Immature natural killer cell (primary cell): ENCODE measurements around the gene KCTD2. TPM values are rescaled to one million over a fixed set of nuclear protein-coding genes. Genes with fewer than 3 reads are reported as not detected.

ENCODE experiments used
- DNase-seq, 3 donors: peaks; one replicate each; pipeline ENCODE4 v3.0.0; 2022; ENCODE audit warnings: mixed read lengths in 1 of 3
- H3K27ac Mint-ChIP-seq, 6 donors: one replicate each; pipeline ENCODE4 v1.8.0; 2020; ENCODE audit warnings: mixed read lengths in 6 of 6, mild to moderate bottlenecking in 5 of 6, inconsistent platforms in 4 of 6, moderate library complexity in 3 of 6
- H3K27me3 Mint-ChIP-seq, 3 donors: one replicate each; pipeline ENCODE4 v1.8.0; 2020 to 2021; ENCODE audit warnings: low read depth in 3 of 3, mild to moderate bottlenecking in 3 of 3, mixed read lengths in 3 of 3, moderate library complexity in 3 of 3, inconsistent platforms in 1 of 3
- H3K36me3 Mint-ChIP-seq, 3 donors: one replicate each; pipeline ENCODE4 v1.8.0; 2020; ENCODE audit warnings: mixed read lengths in 3 of 3, inconsistent platforms in 2 of 3, mild to moderate bottlenecking in 2 of 3
- H3K4me1 Mint-ChIP-seq, 2 donors: one replicate each; pipeline ENCODE4 v1.8.0; 2020; ENCODE audit warnings: inconsistent platforms in 2 of 2, mild to moderate bottlenecking in 2 of 2, mixed read lengths in 2 of 2, moderate library complexity in 1 of 2
- H3K4me3 Mint-ChIP-seq, 5 donors: one replicate each; pipeline ENCODE4 v1.8.0; 2020; ENCODE audit warnings: mild to moderate bottlenecking in 5 of 5, mixed read lengths in 5 of 5, inconsistent platforms in 3 of 5, moderate library complexity in 3 of 5
- H3K9me3 Mint-ChIP-seq, 6 donors: one replicate each; pipeline ENCODE4 v1.8.0; 2020; ENCODE audit warnings: mild to moderate bottlenecking in 6 of 6, mixed read lengths in 6 of 6, inconsistent platforms in 4 of 6, moderate library complexity in 3 of 6
- polyA plus RNA-seq, 3 donors: library from polyadenylated mRNA; unstranded; fragments of 300-500 nt; fragmentation: Illumina TruSeq; gene quantifications; one replicate each; pipeline ENCODE4 v1.2.3, GENCODE V29; 2021

The KCTD2 gene
- polyA plus RNA-seq, 3 donors from 2014 or later: 2.3 to 6.0 (median 4.4) TPM

DNA sequence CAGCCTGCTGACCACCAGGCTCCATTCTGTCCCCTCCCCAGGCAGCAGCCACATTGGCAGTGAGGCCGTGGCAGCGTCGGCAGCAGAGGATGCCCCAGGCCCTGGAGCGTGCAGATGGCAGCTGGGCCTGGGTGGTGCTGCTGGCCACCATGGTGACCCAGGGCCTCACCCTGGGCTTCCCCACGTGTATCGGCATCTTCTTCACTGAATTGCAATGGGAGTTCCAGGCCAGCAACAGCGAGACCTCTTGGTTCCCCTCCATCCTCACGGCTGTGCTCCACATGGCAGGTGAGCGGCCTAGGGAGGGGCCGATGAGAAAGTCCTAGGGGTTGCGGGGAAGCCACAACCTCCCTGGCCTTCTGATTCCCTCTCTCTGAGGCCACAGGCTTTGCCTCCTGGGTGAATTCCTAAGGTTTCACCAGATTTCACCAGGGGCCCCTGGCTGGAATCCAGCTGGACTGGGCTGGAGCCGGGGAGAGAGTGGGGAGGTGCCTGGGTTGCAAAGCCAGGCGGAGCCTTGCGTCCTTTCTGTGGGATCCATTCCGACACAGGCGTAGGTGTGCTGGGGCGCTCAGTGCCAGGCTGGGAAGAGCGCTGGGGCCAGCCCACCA, 46.6 kb downstream of the KCTD2 start:
- H3K9me3 Mint-ChIP-seq: no peaks in the 10 kb centered on the region
- peaks cover 0 to 3% (median 3%) of the 10 kb centered on the region in 3 donors for H3K36me3 Mint-ChIP-seq
- H3K27me3 Mint-ChIP-seq: peaks cover 0 to 1% (median 0%) of the 10 kb centered on the region in 3 donors
- no peak overlapping the region for H3K4me3 Mint-ChIP-seq
- no peak for DNase-seq
- H3K27ac Mint-ChIP-seq: no peak overlapping the region
- H3K4me1 Mint-ChIP-seq: no peaks in the 10 kb centered on the region

- DNase-seq: no peak
- Mint-ChIP-seq H3K4me3 (no peak overlapping the region), H3K9me3 (no peaks in the 10 kb centered on the region), H3K27ac (no peak overlapping the region), H3K27me3 (peaks cover 0 to 2% (median 1%) of the 10 kb centered on the region in 3 donors), H3K36me3 (peaks cover 0 to 7% (median 6%) of the 10 kb centered on the region in 3 donors), H3K4me1 (no peaks in the 10 kb centered on the region)
Measured at GRCh38 chr17:75094871-75095399, 47.9 kb downstream of the KCTD2 start.

GRCh38 chr17:75096082-75096625, 49.1 kb downstream of the KCTD2 start:
- peaks cover 0 to 7% (median 6%) of the 10 kb centered on the region in 3 donors for H3K36me3 Mint-ChIP-seq
- no peak overlapping the region for H3K4me3 Mint-ChIP-seq
- H3K27ac Mint-ChIP-seq: no peak overlapping the region
- H3K9me3 Mint-ChIP-seq: no peaks in the 10 kb centered on the region
- peaks cover 0 to 2% (median 0%) of the 10 kb centered on the region in 3 donors for H3K27me3 Mint-ChIP-seq
- no peaks in the 10 kb centered on the region for H3K4me1 Mint-ChIP-seq
- no peak for DNase-seq

- DNase-seq: no peak
- Mint-ChIP-seq H3K27me3 (peaks cover 0 to 2% (median 0%) of the 10 kb centered on the region in 3 donors), H3K9me3 (no peaks in the 10 kb centered on the region), H3K27ac (no peak overlapping the region), H3K36me3 (peaks cover 0 to 7% (median 6%) of the 10 kb centered on the region in 3 donors), H3K4me1 (no peaks in the 10 kb centered on the region), H3K4me3 (no peak overlapping the region)
Measured at GRCh38 chr17:75097865-75098264, 50.8 kb downstream of the KCTD2 start.

DNA sequence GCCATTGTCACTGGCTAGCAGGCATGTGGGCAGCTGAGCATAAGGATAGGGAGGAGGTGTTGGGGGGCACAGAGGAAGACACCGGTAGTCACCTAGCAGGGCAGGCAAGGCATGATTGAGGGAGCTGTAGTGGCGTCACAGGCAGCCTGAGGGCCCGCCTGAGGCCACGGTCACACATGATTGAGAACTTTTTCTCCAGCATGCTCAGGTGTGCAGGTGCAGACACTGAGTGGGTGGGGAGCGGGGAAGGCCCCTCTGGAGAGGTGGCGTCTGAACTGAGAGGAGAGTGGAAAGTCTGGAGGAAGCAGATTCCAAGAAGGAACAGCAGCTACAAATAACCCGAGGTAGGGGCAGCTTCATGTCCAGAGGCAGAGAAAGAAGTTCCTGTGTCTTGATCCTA, 51.8 kb downstream of the KCTD2 start:
- no peaks in the 10 kb centered on the region for H3K9me3 Mint-ChIP-seq
- DNase-seq: no peak
- peak overlapping the region in 1 of 6 donors; percentile 0 for H3K27ac Mint-ChIP-seq
- H3K4me3 Mint-ChIP-seq: no peak overlapping the region
- peaks cover 0 to 2% (median 0%) of the 10 kb centered on the region in 3 donors for H3K27me3 Mint-ChIP-seq
- H3K4me1 Mint-ChIP-seq: no peaks in the 10 kb centered on the region
- peaks cover 0 to 7% (median 6%) of the 10 kb centered on the region in 3 donors for H3K36me3 Mint-ChIP-seq

- H3K4me1 Mint-ChIP-seq: no peaks in the 10 kb centered on the region
- H3K27me3 Mint-ChIP-seq: peaks cover 0 to 4% (median 0%) of the 10 kb centered on the region in 3 donors
- H3K27ac Mint-ChIP-seq: no peak overlapping the region
- no peak for DNase-seq
- no peaks in the 10 kb centered on the region for H3K9me3 Mint-ChIP-seq
- peaks cover 0 to 7% (median 6%) of the 10 kb centered on the region in 3 donors for H3K36me3 Mint-ChIP-seq
- H3K4me3 Mint-ChIP-seq: no peak overlapping the region
Measured at GRCh38 chr17:75099881-75100595, 53.0 kb downstream of the KCTD2 start.

GRCh38 chr17:75102385-75102821, 55.4 kb downstream of the KCTD2 start:
- peaks cover 0 to 4% (median 0%) of the 10 kb centered on the region in 3 donors for H3K27me3 Mint-ChIP-seq
- H3K27ac Mint-ChIP-seq: no peak overlapping the region
- no peak for DNase-seq
- no peaks in the 10 kb centered on the region for H3K9me3 Mint-ChIP-seq
- no peaks in the 10 kb centered on the region for H3K4me1 Mint-ChIP-seq
- H3K4me3 Mint-ChIP-seq: no peak overlapping the region
- H3K36me3 Mint-ChIP-seq: peaks cover 0 to 7% (median 6%) of the 10 kb centered on the region in 3 donors

DNA sequence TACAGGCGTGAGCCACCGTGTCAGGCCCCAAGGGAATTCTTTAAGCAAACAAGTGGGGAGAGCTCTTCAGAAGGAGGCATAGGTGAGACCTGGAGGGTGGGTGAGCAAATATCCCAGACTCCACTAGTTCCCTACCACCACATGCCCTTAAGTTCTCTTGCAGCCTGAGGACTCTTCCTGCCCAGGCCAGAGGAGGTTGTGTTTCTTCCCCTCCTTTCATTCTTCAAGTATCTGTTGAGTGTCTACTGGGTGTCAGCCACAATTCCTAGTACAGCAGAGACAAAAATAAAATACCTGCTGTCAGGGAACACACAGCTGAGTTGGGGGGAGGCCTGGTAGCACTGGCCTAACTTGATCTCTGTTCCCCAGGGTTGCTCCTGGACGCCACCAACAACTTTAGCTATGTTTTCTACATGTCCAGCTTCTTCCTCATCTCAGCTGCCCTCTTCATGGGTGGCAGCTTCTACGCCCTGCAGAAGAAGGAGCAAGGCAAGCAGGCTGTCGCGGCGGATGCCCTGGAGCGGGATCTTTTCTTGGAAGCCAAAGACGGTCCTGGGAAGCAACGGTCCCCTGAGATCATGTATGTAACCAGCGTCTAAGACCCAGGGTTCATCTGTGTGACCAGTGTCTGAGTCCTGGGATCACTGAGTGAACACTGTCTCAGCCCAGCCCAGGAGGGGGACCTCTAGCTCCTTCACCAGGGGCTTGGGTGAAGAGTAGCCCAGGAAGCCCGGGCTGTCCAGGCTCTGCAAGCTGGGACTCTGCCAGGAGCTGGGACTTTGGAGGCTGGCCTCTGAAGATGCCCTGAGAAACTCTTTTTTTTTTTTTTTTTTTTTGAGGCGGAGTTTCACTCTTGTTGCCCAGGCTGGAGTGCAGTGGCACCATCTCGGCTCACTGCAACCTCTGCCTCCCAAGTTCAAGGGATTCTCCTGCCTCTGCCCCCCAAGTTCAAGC, 56.9 kb downstream of the KCTD2 start:
- no peak overlapping the region for H3K27ac Mint-ChIP-seq
- H3K27me3 Mint-ChIP-seq: peaks cover 0 to 3% (median 0%) of the 10 kb centered on the region in 3 donors
- H3K36me3 Mint-ChIP-seq: peaks cover 0 to 1% (median 1%) of the 10 kb centered on the region in 3 donors
- H3K9me3 Mint-ChIP-seq: no peaks in the 10 kb centered on the region
- DNase-seq: no peak
- no peak overlapping the region for H3K4me3 Mint-ChIP-seq
- peaks cover 5 to 7% of the 10 kb centered on the region in 2 donors for H3K4me1 Mint-ChIP-seq

DNA sequence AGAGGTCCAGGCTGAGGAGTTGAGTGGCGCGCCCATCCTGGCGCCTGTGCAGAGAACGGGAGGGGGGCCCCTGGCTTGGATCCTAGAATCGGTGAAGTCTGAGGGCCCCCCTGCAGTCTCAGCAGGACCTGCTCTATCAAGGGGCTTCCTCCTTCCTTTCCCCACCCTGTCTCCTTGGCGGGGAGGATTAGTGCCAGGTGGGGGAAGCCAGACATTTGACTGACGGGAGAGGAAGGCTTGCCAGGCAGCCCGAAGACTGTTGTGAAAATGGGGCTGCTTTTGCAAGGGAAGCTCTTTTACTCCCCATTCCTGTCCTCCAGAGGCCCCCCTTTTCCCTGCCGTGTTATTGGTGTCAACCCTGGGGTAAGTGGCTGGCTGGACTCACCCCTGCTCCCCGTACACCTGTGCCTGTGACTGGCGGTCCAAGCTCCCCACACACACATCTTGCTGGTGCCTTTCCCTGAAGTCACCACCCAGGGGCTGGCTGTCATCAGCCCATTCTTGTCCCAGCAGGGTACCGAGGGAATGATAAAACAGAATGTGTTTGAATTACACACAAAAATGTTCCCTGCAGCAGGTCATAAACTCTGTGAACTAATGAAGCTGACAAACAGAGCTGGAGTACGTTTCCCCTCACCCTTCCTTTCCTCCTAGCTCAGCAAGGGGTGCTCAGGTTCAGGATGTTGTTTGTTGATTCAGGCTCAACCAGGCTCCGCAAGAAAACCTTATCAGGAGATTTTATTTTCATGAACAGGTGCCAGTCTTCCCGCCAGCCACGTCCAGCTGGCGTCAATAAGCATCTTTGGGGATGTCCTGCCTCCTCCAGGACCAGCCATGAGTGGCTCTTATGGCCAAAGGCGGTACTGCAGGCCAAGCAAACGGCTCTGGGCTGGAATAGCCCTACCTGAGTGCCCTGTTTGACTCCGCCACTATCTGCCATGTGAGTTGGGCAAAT, 58.4 kb downstream of the KCTD2 start:
- DNase-seq: no peak
- no peak overlapping the region for H3K4me3 Mint-ChIP-seq
- H3K27me3 Mint-ChIP-seq: peaks cover 0 to 2% (median 0%) of the 10 kb centered on the region in 3 donors
- no peaks in the 10 kb centered on the region for H3K9me3 Mint-ChIP-seq
- no peaks in the 10 kb centered on the region for H3K36me3 Mint-ChIP-seq
- H3K27ac Mint-ChIP-seq: peak overlapping the region in 1 of 6 donors; percentile 30
- H3K4me1 Mint-ChIP-seq: peaks cover 11 to 14% of the 10 kb centered on the region in 2 donors

GRCh38 chr17:75108193-75108592, 61.2 kb downstream of the KCTD2 start:
- no peak for DNase-seq
- Mint-ChIP-seq H3K4me1 (peaks cover 24 to 32% of the 10 kb centered on the region in 2 donors), H3K27me3 (peaks cover 0 to 2% (median 0%) of the 10 kb centered on the region in 3 donors), H3K27ac (peak overlapping the region in 3 of 6 donors; percentile 15 to 54 (median 49)), H3K9me3 (no peaks in the 10 kb centered on the region), H3K4me3 (peak overlapping the region; percentile 82 to 91 (median 87)), H3K36me3 (peaks cover 0 to 8% (median 0%) of the 10 kb centered on the region in 3 donors)

- no peaks in the 10 kb centered on the region for H3K9me3 Mint-ChIP-seq
- DNase-seq: no peak
- peaks cover 26 to 37% of the 10 kb centered on the region in 2 donors for H3K4me1 Mint-ChIP-seq
- peak overlapping the region in 5 of 6 donors; percentile 28 to 55 (median 49) for H3K27ac Mint-ChIP-seq
- peaks cover 0 to 8% (median 2%) of the 10 kb centered on the region in 3 donors for H3K36me3 Mint-ChIP-seq
- peak overlapping the region; percentile 82 to 91 (median 87) for H3K4me3 Mint-ChIP-seq
- H3K27me3 Mint-ChIP-seq: peaks cover 0 to 2% (median 0%) of the 10 kb centered on the region in 3 donors
Measured at GRCh38 chr17:75109046-75109406, 62.0 kb downstream of the KCTD2 start.
